ENCODE results near the gene ZNF488.

Gene ZNF488

DNA sequence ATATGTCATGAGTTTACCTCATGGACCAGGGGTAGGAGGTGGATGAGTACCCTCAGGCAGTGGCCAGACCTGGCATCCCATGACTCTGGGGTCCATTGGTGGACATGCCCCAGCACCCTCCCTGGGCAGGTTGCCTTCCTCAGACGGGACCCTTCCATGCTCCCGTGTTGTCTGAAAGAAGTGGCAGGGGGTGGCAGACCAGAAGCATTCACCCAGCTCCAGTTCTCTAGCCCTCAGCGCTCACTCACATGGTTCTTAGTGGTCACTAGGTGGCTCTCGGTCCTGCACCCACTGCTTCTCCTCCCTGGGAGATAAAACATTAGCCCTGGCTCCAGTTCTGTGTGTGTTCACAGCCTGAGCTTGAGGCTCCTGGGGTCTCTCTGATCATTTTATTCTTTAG lies 29.9 kb downstream of the ZNF488 start:
- FAIRE-seq, result no peak

DNA sequence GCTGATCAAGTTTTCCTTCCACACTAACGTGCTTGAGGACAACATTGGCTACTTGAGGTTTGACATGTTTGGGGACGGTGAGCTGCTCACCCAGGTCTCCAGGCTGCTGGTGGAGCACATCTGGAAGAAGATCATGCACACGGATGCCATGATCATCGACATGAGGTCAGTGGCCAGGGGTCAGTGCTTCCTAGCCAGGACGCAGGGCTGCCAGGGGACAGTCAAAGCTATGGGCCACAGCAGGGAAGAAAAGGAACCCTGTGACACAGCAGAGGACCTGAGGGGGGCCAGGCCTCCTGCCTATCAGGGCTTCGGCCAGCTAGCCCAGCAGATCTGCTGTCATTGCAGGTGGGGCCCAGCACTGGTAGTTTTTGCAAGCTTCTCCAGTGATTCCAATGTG lies 30.7 kb downstream of the ZNF488 start:
- FAIRE-seq (no peak), DNase-seq (ENCODE audit: extremely low spot score, insufficient read length, low read depth) (no peak)

More for the DNA sequence above, 29.9 kb downstream of the ZNF488 start:
- no peak for DNase-seq (ENCODE audit: extremely low spot score, insufficient read length, low read depth)

DNA sequence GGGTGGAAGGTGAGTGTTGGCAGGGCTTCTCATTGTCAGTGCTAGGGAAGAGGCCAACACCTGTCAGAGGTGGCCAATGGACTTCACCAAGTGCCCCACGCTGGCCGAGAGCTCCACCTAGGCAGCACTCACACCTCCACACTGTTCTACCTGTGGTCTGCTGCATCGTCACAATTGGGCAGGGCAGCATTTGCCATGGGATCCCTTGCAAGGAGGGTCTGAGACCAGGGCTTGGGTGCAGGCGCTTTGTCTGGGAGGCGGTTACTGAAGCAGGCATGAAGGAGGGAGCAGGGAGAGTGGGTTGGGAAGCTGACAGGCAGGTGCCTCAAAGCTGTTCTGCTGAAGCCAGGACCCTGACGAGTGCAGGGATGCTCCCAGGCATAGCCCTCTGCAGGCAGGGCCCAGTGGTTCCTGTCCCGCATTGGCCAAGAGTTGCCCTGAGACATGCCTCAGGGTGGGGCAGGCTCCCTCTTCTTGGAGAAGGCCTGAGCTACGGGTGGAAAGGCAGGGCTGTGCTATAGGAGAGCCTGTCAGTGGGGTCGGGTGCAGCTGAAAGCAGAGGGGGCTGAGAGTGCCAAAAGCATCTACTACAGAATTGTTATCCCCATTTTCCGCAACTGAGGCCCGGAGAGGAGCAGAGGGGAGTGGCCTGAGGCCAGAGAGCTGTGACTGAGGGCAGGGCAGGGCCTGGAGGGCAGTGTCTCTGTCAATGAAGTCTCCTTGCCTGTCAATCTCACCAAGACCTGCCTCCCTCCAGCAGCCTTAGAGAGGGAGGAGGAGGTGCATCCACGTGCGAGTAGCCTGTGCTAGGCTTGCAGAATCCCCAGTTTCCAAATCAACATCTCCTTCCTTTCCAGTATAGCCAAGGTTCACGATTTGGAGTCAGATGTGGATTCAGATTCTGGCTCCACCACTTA lies 31.9 kb downstream of the ZNF488 start:
- no peak for DNase-seq (ENCODE audit: extremely low spot score, insufficient read length, low read depth)
- no peak for FAIRE-seq

DNA sequence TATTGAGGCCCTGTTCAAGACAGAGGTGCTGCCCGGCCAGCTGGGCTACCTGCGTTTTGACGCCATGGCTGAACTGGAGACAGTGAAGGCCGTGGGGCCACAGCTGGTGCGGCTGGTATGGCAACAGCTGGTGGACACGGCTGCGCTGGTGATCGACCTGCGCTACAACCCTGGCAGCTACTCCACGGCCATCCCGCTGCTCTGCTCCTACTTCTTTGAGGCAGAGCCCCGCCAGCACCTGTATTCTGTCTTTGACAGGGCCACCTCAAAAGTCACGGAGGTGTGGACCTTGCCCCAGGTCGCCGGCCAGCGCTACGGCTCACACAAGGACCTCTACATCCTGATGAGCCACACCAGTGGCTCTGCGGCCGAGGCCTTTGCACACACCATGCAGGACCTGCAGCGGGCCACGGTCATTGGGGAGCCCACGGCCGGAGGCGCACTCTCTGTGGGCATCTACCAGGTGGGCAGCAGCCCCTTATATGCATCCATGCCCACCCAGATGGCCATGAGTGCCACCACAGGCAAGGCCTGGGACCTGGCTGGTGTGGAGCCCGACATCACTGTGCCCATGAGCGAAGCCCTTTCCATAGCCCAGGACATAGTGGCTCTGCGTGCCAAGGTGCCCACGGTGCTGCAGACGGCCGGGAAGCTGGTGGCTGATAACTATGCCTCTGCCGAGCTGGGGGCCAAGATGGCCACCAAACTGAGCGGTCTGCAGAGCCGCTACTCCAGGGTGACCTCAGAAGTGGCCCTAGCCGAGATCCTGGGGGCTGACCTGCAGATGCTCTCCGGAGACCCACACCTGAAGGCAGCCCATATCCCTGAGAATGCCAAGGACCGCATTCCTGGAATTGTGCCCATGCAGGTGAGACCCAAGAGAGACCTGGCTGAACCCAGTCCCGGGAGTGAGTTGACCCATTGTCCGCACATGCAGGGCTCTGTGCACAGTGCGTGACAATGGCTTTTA lies 33.1 kb downstream of the ZNF488 start:
- DNase-seq (ENCODE audit: extremely low spot score, insufficient read length, low read depth), result no peak
- no peak for FAIRE-seq

DNA sequence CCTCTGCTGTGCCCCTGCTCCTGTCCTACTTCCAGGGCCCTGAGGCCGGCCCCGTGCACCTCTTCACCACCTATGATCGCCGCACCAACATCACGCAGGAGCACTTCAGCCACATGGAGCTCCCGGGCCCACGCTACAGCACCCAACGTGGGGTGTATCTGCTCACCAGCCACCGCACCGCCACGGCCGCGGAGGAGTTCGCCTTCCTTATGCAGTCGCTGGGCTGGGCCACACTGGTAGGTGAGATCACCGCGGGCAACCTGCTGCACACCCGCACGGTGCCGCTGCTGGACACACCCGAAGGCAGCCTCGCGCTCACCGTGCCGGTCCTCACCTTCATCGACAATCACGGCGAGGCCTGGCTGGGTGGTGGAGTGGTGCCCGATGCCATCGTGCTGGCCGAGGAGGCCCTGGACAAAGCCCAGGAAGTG lies 34.1 kb downstream of the ZNF488 start:
- no peak for FAIRE-seq

DNA sequence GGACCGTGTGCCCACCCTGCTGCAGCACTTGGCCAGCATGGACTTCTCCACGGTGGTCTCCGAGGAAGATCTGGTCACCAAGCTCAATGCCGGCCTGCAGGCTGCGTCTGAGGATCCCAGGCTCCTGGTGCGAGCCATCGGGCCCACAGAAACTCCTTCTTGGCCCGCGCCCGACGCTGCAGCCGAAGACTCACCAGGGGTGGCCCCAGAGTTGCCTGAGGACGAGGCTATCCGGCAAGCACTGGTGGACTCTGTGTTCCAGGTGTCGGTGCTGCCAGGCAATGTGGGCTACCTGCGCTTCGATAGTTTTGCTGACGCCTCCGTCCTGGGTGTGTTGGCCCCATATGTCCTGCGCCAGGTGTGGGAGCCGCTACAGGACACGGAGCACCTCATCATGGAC lies 34.6 kb downstream of the ZNF488 start:
- no peak for FAIRE-seq

More for the DNA sequence above, 34.1 kb downstream of the ZNF488 start:
- DNase-seq (ENCODE audit: extremely low spot score, insufficient read length, low read depth), result no peak

DNA sequence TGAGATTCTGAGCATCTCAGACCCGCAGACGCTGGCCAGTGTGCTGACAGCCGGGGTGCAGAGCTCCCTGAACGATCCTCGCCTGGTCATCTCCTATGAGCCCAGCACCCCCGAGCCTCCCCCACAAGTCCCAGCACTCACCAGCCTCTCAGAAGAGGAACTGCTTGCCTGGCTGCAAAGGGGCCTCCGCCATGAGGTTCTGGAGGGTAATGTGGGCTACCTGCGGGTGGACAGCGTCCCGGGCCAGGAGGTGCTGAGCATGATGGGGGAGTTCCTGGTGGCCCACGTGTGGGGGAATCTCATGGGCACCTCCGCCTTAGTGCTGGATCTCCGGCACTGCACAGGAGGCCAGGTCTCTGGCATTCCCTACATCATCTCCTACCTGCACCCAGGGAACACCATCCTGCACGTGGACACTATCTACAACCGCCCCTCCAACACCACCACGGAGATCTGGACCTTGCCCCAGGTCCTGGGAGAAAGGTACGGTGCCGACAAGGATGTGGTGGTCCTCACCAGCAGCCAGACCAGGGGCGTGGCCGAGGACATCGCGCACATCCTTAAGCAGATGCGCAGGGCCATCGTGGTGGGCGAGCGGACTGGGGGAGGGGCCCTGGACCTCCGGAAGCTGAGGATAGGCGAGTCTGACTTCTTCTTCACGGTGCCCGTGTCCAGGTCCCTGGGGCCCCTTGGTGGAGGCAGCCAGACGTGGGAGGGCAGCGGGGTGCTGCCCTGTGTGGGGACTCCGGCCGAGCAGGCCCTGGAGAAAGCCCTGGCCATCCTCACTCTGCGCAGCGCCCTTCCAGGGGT lies 35.2 kb downstream of the ZNF488 start:
- DNase-seq (ENCODE audit: extremely low spot score, insufficient read length, low read depth) (no peak), FAIRE-seq (no peak)

More for the DNA sequence above, 34.6 kb downstream of the ZNF488 start:
- no peak for DNase-seq (ENCODE audit: extremely low spot score, insufficient read length, low read depth)

DNA sequence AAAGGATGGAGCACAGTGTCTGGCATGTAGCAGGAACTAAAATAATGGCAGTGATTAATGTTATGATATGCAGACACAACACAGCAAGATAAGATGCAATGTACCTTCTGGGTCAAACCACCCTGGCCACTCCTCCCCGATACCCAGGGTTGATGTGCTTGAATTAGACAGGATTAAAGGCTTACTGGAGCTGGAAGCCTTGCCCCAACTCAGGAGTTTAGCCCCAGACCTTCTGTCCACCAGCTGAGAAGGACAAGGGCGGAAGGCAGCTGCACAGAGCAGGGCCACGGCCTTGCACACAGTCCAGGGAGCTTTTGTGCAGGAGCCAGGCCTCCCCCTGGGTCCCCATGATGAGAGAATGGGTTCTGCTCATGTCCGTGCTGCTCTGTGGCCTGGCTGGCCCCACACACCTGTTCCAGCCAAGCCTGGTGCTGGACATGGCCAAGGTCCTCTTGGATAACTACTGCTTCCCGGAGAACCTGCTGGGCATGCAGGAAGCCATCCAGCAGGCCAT lies 35.9 kb downstream of the ZNF488 start, which contains the start of gene RBP3:
RBP3 (plus strand) TSS at position 226 of the 514 bp plus-strand sequence; CDS start at position 348, 122 bp downstream.
- no peak for DNase-seq (ENCODE audit: extremely low spot score, insufficient read length, low read depth)
- no peak for FAIRE-seq

DNA sequence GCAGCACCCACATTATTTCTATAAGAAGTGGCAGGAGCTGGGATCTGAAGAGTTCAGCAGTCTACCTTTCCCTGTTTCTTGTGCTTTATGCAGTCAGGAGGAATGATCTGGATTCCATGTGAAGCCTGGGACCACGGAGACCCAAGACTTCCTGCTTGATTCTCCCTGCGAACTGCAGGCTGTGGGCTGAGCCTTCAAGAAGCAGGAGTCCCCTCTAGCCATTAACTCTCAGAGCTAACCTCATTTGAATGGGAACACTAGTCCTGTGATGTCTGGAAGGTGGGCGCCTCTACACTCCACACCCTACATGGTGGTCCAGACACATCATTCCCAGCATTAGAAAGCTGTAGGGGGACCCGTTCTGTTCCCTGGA lies 36.8 kb downstream of the ZNF488 start:
- no peak for FAIRE-seq
- no peak for DNase-seq (ENCODE audit: extremely low spot score, insufficient read length, low read depth)

DNA sequence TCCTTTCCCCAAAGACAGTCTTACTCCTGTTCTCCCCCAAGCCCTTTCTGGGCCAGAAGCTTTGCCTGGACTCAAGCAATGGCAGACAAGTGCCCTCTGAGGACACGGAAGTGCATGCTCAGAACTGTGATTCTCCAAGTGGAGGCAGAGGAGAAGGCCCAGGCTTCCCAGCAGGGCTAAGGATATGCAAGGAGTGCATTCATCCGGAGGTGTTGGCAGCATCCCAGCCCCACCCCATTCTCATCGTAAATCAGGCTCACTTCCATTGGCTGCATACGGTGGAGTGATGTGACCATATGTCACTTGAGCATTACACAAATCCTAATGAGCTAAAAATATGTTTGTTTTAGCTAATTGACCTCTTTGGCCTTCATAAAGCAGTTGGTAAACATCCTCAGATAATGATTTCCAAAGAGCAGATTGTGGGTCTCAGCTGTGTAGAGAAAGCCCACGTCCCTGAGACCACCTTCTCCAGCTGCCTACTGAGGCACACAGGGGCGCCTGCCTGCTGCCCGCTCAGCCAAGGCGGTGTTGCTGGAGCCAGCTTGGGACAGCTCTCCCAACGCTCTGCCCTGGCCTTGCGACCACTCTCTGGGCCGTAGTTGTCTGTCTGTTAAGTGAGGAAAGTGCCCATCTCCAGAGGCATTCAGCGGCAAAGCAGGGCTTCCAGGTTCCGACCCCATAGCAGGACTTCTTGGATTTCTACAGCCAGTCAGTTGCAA lies 37.4 kb downstream of the ZNF488 start:
- DNase-seq (ENCODE audit: extremely low spot score, insufficient read length, low read depth) (no peak), FAIRE-seq (no peak)

DNA sequence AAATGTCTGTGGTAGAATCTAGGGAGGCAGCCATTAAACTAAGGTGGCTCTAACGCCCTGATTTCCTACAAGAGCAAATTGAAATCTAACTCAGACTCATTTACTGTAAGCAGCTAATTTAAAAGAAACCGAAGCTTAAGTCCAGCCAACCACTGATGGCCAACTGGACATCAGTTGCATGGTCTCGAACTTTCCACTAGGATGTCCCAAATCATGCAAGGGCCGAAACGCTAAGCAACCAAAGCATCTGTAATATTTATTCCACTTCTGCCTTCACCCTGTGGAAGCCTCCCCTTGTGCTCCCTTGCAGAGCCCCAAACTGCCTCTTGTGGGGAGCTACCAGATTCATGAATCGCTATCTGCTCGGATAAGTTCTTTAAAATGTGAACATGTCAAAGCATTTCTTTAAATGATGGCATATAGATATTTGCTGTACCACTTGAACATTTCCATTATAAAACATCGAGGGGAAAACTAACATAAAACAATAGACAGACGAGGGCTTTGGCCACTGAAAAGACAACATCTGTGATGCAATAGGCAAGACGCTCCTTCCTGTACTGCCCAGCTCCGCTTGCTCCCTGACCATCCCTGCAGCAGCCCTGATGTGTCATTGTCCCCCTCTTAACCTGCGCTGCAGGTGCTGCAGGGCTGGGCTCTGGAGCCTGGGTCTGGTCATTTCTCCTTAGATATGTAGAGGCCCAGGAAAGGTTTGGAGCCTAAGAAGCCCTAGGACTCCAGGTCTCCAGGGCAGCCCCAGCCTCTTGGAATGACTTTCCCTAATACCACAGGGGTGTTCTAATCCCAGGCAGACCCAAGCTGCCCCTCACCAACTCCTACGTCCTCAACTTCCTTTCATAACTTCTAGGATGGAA lies 38.9 kb downstream of the ZNF488 start:
- DNase-seq (ENCODE audit: extremely low spot score, insufficient read length, low read depth) (no peak), FAIRE-seq (no peak)

DNA sequence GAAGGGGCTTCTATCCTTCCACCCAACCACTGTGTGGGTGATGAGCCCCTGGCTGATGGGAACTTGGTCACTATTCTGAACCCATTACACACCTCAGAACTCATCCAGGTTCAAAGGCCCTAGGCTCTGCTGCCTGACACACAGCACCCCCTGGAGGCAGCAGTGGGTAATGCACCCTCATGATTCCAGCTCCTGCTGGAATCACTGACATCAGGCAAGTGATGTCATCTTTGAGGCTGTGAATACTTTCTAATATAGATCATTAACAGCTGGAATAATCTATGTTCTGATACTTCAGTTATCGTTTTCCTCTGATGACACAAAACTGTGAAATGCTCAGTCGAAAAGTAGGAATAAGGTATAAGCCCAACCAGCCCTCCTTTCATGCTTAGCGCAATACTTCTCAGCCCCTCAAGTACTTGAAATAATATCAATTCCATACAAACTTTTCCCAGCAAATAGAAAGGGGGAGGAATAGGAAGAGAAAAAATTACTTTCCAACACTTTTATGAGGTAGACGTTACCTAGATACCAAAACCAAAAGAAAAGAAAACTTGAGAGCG lies 43.4 kb downstream of the ZNF488 start:
- DNase-seq (ENCODE audit: extremely low spot score, insufficient read length, low read depth), result peak; percentile 53
- FAIRE-seq, result no peak

DNA sequence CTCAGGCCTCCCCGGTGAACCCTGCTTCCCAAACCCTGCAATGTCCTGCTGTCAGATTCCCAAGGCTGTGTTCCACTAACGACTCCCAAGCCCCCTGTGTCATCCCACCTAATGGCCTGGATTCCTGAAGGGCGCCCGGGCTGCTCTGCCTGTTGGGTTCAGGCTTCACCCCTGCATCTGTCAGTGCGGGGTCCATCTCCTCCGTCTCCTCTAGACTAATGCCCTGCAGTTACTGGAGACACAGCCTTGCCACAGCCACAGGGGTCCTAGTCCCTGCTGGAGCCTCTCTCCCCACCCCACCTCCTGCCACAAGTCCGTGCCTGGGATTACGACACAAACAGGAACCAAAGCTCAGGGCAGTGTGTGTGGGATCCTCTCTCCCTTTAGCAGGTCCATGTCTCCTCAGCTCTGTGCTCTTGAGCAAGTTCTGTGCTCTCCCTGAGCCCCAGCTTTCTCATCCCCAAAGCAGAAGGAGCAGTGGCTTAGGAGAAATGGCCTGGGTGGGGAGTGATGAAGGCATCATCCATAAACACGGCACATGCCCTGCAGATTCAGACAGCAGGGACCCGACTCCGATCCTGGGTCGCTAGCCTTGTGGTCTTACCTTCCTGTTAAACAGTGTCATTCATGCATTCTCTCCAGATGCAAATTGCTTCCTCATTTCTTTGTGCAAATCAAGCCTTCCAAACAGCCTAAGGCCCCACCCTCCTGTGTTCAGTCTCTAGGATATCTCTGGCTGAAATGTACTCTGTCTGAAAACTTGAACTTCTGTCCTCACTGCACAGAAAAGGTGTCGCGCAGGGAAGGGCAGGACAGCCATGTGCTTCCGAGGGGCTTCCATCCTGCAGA lies 44.1 kb downstream of the ZNF488 start:
- DNase-seq (ENCODE audit: extremely low spot score, insufficient read length, low read depth), result no peak
- no peak for FAIRE-seq

DNA sequence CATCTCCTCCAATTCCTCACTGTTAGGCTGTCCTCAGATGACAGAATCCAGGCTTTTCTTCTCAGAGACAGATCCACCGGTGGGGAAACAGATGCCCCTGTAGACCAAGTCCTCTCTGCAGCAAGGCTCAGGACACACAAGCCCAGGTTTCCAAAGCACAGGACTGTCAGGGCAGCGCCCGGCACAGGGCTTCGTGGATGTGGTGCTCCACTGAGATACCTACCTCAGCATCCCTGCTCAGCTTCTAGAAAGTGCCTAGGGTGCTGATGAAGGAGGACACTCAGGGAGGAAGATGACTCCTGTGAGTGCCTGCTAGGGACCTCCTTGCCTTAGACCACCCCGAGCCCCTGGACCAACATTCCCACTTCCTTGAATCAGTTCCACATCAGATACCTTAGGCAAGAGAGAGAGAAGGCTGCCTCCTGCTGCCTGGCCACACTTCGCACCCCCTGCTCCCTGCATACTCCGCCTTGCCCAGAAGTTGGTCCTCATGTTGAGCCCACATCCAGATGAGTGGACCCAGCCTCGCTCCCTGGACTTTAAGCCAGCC lies 44.8 kb downstream of the ZNF488 start:
- FAIRE-seq (no peak), DNase-seq (ENCODE audit: extremely low spot score, insufficient read length, low read depth) (no peak)

DNA sequence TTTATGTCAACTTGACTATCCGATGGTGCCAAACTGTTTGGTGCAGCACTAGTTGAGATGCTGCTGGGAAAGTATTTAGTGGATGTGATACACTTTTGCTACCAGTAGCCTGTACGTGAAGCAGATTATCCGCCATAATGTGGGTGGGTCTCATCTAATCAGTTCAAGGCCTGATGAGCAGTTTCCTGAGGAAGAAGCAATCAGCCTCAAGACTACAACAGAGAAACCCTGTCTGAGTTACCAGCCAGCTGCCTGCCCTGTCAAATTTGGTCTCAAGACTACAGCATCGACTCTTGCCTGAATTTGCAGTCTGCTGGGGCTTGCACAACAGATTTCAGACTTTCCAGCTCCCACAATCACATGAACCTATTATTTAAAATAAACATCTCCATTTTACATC lies 46.8 kb downstream of the ZNF488 start:
- FAIRE-seq (no peak), DNase-seq (ENCODE audit: extremely low spot score, insufficient read length, low read depth) (no peak)

DNA sequence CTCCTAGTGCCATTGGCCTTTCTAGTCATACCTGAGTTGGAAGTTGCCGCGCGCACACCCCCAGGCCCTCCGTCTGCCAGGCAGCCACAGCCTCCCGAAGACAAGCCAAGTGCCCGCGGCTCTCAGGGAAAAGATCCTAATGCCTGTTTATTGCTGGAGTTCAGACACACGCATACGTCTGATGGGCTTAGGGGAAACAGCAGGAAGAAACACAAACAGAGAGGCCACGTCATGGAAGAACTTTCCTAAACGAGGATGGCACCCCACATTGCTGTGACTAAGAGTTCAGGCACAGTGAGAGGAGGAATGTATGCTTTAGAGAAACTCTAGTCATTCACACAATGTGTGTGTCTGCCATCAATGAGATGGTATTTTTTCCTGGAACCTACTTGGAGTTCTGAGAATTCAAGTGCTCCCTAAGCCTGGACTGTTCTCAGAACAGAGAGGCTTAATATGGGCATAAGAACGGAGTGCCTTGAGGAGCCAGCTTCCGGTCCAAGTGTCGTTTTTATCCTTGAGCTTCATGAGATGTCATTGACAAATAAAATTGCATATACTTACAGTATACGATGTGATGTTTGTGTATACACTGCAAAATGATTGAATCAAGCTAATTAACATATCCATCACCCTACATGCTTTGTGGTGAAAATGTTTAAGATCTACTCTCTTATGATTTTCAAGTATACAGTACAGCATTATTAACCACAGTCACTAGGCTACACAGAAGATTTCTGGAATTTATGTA lies 47.5 kb downstream of the ZNF488 start:
- DNase-seq (ENCODE audit: extremely low spot score, insufficient read length, low read depth), result no peak
- no peak for FAIRE-seq

Data from GM18507 (cell line).